Right hindlimb (tissue), 1 donor: ENCODE results near the gene SVOPL.

ENCODE experiments used
- DNase-seq: peaks from one replicate; pipeline ENCODE4 v3.0.0-alpha.2; 2018

SVOPL gene

DNA sequence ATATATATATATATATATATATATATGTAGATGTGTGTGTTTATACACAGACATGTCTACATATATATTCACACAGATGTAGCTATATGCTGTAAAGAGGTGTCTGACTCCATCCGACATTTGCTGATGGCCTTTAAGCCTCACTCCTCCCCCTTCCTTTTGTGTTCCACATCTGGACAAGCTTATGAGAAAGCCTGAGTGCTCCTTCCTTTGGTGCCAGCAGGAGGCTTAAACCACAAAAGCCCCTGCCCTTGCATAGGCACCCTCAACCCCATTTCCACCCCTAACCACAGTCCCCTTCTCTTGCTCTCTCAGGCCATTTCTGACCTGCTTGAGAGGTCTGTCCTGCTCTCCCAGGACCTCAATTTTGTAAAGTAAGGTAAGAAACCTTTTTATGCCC lies 98.7 kb downstream of the SVOPL start:
- no peak for DNase-seq

DNA sequence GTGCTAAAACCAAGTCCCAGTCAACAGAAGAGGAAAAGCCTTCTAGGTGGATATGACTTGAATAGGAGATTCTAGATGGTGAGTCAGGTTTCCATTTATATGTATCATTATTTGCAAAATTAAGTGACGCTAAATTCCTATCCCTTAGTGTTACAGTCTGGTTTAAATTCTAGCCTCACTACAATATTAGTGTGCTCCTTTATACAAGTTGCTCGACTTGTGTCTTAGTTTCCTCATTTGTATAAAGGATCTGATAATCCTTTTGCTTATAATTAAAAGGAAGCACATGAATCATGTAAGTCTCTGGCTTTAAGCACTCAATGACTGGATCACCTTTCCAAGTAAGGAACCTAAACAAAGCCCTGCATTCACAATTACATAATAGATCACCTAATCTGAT lies 105.7 kb downstream of the SVOPL start:
- DNase-seq, result no peak

DNA sequence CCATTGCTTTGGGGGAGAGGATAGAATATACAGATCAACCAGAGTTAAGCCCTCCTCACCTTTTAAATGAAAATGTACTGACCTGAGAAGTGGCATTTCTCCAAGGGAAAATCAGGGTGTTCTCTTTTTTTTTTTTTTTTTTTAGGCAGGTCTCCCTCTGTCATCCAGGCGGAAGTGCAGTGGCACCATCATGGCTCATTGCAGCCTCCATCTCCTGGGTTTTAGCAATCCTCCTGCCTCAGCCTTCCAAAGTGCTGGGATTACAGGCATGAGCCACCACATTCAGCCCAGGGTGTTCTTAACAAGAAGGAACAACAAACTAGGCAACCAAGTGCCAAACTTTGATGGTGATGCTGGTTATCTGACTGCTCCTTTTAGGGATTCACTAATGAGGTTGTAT lies 111.0 kb downstream of the SVOPL start:
- DNase-seq, result no peak

DNA sequence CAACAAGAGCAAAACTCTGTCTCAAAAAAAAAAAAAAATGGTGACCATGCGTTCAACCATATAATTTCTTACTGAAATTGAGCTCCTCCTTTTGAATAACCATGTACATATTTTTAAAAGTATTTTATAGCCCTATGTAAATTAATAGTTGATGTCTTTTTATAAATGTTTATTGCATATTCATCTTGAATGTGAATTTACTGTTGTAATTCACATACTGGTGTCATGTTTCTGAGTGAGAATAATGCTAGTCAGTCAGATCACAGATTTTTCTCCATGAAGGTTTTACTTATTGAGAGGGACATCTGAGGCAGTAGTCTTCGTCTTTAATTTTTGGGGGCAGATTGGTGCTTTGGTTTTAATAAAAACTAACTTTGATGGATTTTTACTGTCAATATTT lies 112.2 kb downstream of the SVOPL start:
- no peak for DNase-seq

DNA sequence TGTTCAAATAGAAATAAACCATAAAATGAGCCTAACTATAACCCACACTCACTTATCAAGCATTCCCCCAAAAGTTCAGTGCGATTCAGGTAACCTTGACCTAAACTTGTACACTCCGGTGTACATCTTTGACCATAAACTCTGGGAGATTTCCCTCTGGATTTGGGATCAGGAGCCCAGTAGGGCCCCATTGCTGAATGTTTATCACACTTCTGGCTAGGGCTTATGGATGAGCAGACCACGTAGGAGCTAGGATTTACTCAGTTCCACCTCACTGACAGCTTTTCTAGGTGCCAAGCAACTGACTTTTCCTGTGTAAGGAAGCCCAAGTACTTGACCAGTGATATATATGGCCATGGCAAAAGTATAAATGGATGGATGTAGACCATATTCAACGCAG lies 113.7 kb downstream of the SVOPL start:
- DNase-seq, result no peak

DNA sequence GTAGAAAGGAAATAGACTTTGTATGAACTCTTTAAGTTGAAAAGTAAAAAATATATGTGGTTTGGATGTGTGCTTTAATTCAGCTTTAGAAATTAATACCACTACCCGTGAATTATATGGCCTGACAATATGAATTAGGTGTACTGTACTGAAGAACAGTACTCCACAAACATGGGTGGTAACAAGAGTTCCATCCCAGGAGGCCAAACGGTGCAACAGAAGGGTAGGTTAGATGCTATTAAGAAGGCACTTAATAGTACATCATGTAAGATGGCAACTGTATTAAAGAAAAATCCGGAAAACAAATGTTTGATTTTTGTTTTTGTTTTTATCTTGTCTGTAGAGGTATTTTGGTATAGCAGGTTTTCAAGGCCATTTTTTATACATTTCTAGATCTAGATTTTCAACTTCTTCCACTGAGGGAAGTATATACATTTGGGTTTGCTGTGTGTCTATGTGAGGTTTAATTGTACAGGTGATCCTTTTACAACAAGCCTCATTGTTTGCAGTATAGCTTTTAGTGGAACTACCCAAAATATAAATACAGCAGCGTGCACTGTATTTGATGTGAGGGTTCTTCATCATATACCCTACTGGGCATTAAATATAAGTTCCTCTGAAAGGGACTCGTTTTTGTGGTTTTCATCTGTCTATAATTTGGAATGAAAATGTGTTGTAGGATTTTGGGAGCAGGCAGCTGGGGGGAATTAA lies 115.7 kb downstream of the SVOPL start:
- DNase-seq, result no peak

DNA sequence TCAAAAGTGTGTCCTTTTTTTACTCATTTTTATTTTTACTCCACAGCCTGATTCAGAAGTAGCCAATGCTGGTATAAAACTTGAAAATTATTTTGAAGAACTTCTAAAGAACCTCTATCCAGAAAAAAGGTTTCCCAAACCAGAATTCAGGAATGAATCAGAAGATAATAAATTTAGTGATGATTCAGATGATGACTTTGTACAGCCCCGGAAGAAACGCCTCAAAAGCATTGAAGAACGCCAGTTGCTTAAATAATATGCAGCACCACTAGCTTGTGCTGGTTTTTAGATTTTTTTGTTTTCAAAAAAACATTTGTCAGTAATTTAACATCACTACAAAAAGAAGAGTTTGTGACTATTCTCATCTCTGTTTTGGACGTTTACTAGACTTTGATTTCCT lies 116.5 kb downstream of the SVOPL start:
- DNase-seq, result no peak

DNA sequence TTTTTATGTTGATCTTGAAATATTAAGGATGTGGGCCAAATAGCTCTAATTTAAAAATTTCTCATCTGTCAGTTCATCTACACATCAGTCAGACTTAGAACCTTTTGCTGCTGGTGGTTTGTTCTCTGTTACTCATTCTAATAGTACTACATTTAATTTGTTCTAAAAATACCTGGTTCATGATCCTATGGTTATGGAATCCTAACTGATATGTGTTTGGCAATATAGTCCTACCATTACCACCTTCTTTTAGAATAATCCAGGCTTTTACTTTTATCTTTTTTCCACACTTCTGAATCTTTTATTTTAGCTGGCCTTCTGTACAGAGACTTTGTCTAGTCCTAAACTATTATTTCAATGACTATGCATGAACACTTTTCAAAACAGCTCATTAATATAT lies 116.9 kb downstream of the SVOPL start:
- no peak for DNase-seq

DNA sequence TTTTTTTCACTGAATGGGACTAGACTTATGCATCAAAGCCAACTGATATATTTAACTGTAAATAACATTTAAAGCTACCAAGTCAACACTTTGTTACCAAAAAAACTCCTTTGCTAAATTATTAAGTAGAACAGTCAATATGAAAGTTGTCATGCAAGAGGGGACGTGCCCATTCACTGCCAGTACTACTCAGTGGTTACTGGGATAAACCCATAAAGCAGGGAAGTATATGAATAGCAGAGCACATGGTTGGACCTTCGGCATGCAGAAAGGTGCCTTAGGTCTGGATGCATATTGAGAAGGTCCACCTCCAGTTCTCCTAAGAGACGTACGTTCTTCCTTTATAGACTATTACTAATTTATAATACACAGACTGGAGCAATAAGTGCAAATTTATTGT lies 120.1 kb downstream of the SVOPL start:
- DNase-seq, result no peak

DNA sequence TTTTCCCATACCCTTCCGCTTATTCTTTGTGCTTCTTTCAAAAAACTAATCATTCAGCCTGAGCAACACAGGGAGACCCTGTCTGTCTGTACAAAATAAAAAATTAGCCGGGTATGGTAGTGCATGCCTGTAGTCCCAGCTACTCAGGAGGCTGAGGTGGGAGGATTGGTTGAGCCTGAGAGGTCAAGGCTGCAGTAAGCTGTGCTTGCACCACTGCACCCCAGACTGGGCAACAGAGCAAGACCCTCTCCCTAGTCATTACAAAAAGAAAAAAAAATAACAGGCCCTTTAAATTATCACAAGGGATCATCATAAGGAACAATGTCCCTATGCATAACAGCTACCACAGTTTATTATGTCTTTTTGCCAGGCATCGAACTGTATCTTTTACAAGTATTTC lies 121.5 kb downstream of the SVOPL start:
- no peak for DNase-seq

DNA sequence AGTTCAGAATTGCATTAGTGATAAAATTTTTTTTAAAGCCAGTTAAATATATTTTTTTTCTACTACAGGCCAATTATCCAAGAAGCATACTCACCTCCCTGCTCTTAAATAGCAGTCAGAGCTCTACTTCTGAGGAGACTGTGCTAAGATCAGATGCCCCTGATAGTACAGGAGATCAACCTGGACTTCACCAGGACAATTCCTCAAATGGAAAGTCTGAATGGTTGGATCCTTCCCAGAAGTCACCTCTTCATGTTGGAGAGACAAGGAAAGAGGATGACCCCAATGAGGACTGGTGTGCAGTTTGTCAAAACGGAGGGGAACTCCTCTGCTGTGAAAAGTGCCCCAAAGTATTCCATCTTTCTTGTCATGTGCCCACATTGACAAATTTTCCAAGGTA lies 122.0 kb downstream of the SVOPL start:
- no peak for DNase-seq

DNA sequence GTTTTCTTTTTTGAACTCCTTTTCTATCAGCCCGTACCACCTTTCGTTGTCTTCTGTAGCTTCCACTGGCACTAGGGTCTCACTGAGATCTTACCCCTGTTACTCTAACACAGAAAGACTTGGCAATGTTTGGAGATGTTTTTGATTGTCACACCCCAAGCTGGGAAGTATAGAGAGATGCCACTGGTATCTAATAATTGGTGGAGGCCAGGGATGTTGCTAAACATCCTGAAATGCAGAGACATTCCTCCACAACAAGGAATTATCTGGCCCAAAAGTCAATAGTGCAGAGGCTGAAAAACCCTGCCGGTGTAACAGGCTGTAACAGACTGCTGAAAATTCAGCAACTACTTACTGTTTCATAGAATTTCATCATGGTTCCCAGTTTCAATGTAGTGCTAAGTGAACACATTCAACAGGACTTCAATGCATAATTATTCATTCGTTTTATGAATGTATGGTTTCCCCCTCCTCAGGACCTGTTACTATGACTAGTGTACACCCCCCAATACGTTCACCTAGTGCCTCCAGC lies 125.2 kb downstream of the SVOPL start:
- DNase-seq, result no peak

DNA sequence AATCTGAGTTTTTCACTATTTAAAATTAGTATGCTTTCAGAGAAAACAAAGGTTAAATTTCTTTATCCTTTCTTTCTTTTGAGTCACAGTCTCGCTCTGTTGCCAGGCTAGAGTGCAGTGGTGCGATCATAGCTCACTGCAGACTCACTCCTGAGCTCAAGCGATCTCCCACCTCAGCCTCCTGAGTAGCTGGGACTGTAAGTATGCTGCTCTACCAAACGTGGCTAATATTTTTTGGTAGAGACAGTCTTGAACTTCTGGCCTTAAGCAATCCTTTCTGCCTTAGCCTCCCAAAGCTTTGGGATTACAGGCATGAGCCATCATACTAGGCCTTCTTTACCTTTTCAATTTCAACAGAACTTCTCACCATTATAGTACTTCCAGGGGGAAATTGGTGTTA lies 127.4 kb downstream of the SVOPL start:
- no peak for DNase-seq

DNA sequence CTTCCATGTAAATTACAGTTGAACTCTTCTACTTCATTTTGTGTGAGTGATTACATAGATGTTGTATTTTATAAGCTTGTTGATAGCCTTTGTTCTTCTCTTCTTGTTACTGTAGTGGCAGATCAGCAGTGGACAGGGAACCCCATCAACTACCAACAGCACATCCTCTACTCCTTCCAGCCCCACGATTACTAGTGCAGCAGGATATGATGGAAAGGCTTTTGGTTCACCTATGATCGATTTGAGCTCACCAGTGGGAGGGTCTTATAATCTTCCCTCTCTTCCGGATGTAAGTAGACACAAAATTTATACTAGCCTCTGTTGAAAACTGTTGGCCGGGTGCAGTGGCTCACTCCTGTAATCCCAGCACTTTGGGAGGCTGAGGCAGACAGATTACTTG lies 130.4 kb downstream of the SVOPL start:
- DNase-seq, result no peak

DNA sequence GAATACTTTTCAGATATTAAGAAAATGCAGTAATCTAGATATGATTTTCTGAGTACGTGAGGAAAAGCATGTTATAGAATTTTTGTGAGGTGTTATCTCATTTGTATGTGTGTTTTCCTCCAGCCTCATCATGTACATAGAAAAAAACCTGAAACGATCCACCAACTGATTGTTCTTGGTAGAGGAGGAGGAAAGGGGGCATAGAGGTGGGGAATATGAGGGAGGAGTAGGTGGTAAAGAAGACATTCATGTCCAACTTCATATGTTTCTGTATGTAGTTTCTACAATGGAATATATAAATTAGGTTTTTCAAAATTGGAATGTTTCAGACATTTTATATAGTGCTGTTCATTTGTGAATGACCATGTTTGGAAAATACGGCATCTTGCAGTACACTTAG lies 131.7 kb downstream of the SVOPL start:
- no peak for DNase-seq

DNA sequence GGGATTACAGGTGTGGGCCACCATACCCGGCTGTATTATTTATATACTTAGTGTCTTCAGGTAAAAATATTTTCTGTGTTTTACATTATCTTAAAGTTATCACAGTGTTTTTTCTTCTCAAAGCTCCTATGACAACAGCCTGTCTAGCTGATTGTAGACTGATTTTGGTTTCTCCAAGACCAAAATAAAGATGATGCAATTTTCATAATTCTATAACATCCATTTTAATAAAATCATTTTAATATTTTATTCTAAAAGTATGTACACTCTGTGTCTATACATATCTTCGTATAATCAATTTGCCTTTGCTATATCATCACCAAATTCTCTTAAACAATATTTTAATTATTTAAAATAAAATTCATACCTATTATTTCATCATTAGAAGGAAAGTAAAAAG lies 132.5 kb downstream of the SVOPL start:
- no peak for DNase-seq

DNA sequence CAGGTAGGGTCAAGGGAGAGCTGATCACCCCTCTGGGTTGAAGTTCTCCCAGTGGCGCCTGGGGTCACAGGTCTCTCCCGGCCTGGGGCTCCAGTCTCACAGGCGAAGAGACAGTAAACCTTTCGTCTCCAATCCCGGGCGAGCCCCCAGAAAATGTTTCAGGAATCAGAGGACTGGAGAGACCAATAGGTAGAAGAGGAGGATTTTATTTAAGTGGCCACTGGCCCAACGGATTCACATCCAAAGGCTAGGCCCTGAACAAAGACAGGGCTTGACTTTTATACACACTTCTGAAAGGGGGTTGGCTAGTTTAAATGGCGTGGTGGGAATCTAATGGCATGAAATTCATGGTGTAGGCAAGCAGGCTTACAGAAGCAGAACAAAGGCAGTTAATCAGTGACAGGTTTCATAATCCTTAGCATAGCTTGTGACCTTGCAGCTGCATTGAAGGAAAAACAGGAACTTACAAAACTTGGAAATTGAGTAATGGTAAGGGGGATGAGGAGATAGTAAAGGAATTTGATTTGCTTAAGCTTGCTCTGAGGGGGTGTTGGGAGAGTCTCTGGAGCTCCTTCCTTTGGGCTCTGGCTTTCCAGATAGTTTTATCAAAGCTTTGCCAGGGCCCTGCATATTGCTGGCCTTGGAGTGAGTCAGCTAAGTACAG lies 135.6 kb downstream of the SVOPL start:
- no peak for DNase-seq

DNA sequence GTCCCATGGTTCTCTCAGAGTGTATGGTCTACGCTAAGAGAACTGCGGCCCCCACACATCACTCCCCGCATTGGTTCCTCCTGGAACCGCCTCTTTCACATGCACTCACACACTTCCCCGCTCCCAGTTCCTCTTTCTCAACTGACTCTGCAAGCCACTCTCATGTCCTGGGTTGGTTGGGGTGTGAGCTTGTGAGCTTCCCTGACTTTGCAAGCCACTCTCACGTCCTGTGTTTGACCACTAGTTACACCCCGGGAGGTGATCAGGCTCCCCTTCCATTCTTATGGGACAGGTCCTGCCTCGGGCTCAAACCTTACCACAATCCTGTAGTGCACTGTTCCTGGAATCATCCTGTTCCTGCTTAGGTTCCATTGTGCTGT lies 136.1 kb downstream of the SVOPL start:
- no peak for DNase-seq

DNA sequence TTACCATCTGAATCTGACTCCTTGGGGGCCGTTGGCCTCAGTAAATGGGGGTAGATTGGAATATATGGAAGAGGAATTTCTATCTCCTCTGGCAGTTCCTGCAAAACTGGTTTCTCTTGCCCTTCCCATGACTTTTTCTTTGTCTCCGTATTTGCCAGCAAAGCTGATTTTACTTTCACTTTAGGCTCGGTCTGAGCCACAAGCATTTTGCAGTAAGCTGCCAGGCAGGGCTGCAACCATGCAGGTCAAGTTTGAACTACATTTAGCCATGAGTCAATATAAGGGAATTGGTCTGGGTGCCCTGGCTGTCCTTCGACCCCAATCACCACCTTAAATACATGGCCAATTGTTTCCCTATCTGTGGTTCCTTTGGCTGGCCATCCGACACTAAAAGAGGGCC lies 136.8 kb downstream of the SVOPL start:
- DNase-seq, result no peak

DNA sequence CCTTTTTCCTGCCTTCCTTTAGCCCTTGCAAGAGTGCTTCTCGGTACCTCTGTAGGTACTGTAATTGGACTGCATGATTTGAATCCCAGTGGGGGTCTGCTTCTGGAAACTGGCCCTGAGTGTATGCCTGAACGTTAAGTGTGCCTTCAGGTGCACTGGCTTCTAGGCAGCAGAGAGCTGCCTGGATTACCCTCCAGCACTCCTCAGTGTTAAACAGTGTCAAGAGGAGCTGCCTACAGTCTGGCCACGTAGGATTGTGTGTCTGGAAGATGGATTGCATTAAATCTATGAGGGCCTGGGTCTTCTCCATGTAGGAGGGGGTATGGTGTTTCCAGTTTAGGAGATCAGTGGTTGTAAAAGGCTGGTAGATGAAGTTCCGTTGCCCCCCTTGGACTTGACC lies 137.4 kb downstream of the SVOPL start:
- no peak for DNase-seq

DNA sequence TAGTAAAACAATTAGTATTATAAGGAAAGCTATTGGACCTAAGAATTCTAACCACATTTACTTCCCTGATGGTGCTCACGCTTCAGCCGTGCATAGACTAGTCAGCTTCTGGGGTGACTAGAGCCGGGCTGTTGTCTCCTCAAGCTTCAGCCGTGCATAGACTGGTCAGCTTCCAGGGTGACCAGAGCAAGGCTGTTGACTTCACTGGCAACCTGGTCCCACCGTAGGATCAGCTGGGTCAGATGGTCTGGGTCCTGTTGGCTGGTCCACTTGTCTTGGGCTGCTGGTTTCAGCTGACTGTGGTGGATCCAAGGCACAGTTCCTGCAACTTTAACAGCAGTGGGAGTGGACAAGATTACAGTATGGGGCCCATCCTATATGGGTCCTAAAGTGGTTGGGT lies 141.7 kb downstream of the SVOPL start:
- no peak for DNase-seq

DNA sequence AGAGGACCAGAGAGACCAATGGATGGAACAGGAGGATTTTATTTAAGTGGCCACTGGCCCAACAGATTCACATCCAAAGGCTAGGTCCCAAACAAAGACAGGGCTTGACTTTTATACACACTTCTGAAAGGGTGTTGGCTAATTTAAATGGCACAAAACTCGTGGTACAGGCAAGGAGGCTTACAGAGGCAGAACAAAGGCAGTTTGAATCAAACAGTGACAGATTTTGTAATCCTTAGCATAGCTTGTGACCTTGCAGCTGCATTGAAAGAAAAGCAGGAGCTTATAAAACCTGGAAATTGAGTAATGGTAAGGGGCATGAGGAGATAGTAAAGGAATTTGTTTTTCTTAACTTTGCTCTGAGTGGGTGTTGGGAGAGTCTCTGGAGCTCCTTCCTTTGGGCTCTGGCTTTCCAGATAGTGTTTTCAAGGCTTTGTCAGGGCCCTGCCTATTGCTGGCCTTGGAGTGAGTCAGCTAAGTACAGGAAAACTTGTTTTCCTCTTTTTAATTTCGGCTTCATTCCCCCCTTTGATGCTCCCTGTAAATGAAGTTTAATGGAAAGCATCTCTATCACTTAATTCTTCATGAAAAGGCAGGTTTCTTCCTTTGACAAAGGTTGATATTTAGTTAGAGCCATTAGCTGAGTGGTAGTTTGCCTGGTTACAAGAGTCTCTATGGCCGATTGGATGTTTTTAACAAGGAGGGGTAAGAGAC lies 144.2 kb downstream of the SVOPL start:
- no peak for DNase-seq

DNA sequence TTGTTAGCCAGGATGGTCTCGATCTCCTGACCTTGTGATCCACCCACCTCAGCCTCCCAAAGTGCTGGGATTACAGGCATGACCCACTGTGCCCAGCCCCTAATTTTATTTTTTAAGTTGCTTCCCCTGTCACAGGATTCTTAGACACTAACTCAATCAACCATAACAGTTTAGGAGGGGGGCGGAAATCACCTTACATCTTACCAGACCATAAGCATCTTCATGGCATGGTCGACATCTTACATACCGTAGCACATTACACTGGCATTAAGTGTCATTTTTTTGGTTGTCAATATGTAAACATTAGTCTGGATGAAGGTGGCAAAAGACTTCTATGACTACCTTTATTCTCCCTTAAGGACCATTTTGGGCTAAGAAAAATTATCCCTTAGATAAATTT lies 145.5 kb downstream of the SVOPL start:
- DNase-seq, result no peak

DNA sequence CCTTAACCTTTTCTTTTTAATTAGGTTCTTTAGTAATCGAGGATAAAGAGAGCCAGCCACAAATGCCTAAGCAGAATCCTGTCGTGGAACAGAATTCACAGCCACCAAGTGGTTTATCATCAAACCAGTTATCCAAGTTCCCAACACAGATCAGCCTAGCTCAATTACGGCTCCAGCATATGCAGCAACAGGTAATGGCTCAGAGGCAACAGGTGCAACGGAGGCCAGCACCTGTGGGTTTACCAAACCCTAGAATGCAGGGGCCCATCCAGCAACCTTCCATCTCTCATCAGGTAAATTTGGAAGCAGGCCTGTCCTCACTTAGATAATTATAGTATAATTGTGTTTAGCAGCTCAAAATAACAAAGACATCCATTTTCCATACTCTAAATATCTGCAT lies 146.5 kb downstream of the SVOPL start:
- DNase-seq, result no peak
